Esophagus muscularis mucosa (tissue), 4 donors: Measurements from ENCODE around the gene SV2C. TPM values are rescaled to one million over a fixed set of nuclear protein-coding genes. Genes with fewer than 3 reads are reported as not detected.

Source experiments
- DNase-seq: peaks from one replicate; pipeline ENCODE4 v3.0.0-alpha.2; 2017; ENCODE audit errors: extremely low spot score
- H3K27ac ChIP-seq, 4 donors: fragments of 200-600 bp; sonication (generic); replicated peaks in 1 of 4; 1 replicate in 3 of 4; 2 replicates in 1 of 4; pipeline ENCODE4 v1.5.1; 2016 to 2019; ENCODE audit warnings: mild to moderate bottlenecking in 1 of 4
- H3K27me3 ChIP-seq, 4 donors: fragments of 200-600 bp; sonication (generic); one replicate each; pipeline versions ENCODE4 v1.5.1 to v1.6.0; 2016 to 2019
- H3K36me3 ChIP-seq, 4 donors: fragments of 200-600 bp; sonication (generic); one replicate each; pipeline ENCODE4 v1.5.1; 2016 to 2019
- H3K4me1 ChIP-seq, 4 donors: fragments of 200-600 bp; sonication (generic); one replicate each; pipeline ENCODE4 v1.5.1; 2016 to 2019
- H3K4me3 ChIP-seq, 4 donors: fragments of 200-600 bp; sonication (generic); 1 replicate in 2 of 4; 2 replicates in 2 of 4; pipeline ENCODE4 v1.5.1; 2016 to 2019; ENCODE audit warnings: mild to moderate bottlenecking in 4 of 4, moderate library complexity in 1 of 4
- H3K9me3 ChIP-seq, 4 donors: fragments of 200-600 bp; sonication (generic); 1 replicate in 3 of 4; 2 replicates in 1 of 4; pipeline ENCODE4 v1.5.1; 2016 to 2019
- CTCF ChIP-seq, 3 experiments: fragments of 200-600 bp in 2 of 3; fragments of 450-650 bp in 1 of 3; sonication (generic) in 2 of 3; IDR thresholded peaks; one replicate each; pipeline ENCODE4 v1.5.1; 2017 to 2019; ENCODE audit warnings: antibody characterized with exemption in 3 of 3, mild to moderate bottlenecking in 2 of 3, moderate library complexity in 1 of 3
- EP300 ChIP-seq: sonication (generic); formaldehyde crosslinking; IDR thresholded peaks from one replicate; pipeline ENCODE4 v1.6.1; 2017; ENCODE audit warnings: antibody characterized with exemption
- POLR2A ChIP-seq: fragments of 450-650 bp; IDR thresholded peaks from one replicate; pipeline ENCODE4 v1.6.1; 2017; ENCODE audit warnings: antibody characterized with exemption, moderate library complexity, mild to moderate bottlenecking, low read depth
- POLR2AphosphoS5 ChIP-seq, 2 donors: sonication (generic); formaldehyde crosslinking; IDR thresholded peaks; one replicate each; pipeline ENCODE4 v1.6.1; 2017; ENCODE audit warnings: antibody characterized with exemption in 2 of 2
- WGBS: methylation state at CpG from one replicate; pipeline ENCODE4 v1.1.5; 2018; 5-methylcytosine and 5-hydroxymethylcytosine counted together
- intact Hi-C: fragments of 100-400 bp; cut with DNase I; formaldehyde crosslinking; loops from one replicate; pipeline ENCODE4 v1.15.1; 2023
- total RNA-seq, 4 donors: library from RNA; depleted of rRNA; stranded (reverse); fragments of >200 nt; gene quantifications; one replicate each; pipeline versions ENCODE4 v1.1.0 to v1.2.1, GENCODE V29; 2016

SV2C gene
- total RNA-seq, 4 donors from 2014 or later: 0.23 to 0.99 (median 0.47) TPM

GRCh38 chr5:76280494-76280893 lies 197.3 kb downstream of the SV2C start:
- TF ChIP-seq POLR2A: no peak
- TF ChIP-seq CTCF (IDR thresholded peaks at IDR 0.05): no peak
- TF ChIP-seq POLR2AphosphoS5 (IDR thresholded peaks at IDR 0.05): no peak
- TF ChIP-seq EP300: no peak
- Histone ChIP-seq H3K4me3 (no peak overlapping the region), H3K9me3 (no peaks in the 10 kb centered on the region), H3K4me1 (no peaks in the 10 kb centered on the region), H3K27ac (no peak overlapping the region), H3K36me3 (no peaks in the 10 kb centered on the region), H3K27me3 (no peaks in the 10 kb centered on the region)
- WGBS: 95% methylated on average over 4 of the region's 14 CpGs
- no peak for DNase-seq
- intact Hi-C loops: no loop called here

GRCh38 chr5:76283670-76284069 lies 200.5 kb downstream of the SV2C start:
- Histone ChIP-seq H3K4me3 (no peak overlapping the region), H3K27ac (no peak overlapping the region), H3K9me3 (no peaks in the 10 kb centered on the region), H3K27me3 (no peaks in the 10 kb centered on the region), H3K4me1 (no peaks in the 10 kb centered on the region), H3K36me3 (no peaks in the 10 kb centered on the region)
- intact Hi-C loops: no loop called here
- TF ChIP-seq POLR2A (no peak), EP300 (no peak), POLR2AphosphoS5 (IDR thresholded peaks at IDR 0.05) (no peak), CTCF (IDR thresholded peaks at IDR 0.05) (no peak)
- DNase-seq: no peak

GRCh38 chr5:76289692-76290091 lies 206.5 kb downstream of the SV2C start:
- no peak for DNase-seq
- Histone ChIP-seq H3K36me3 (no peaks in the 10 kb centered on the region), H3K4me3 (no peak overlapping the region), H3K27ac (no peak overlapping the region), H3K4me1 (no peaks in the 10 kb centered on the region), H3K9me3 (no peaks in the 10 kb centered on the region), H3K27me3 (no peaks in the 10 kb centered on the region)
- no peak for TF ChIP-seq POLR2AphosphoS5 (IDR thresholded peaks at IDR 0.05)
- no peak for TF ChIP-seq POLR2A
- no peak for TF ChIP-seq CTCF (IDR thresholded peaks at IDR 0.05)
- no peak for TF ChIP-seq EP300
- intact Hi-C loops: no loop called here
- WGBS: 93% methylated on average over 6 of the region's 6 CpGs

GRCh38 chr5:76290321-76290757 lies 207.2 kb downstream of the SV2C start:
- H3K27me3 ChIP-seq: no peaks in the 10 kb centered on the region
- 90% methylated on average over 3 of the region's 3 CpGs for WGBS
- H3K4me1 ChIP-seq: no peaks in the 10 kb centered on the region
- DNase-seq: no peak
- H3K36me3 ChIP-seq: no peaks in the 10 kb centered on the region
- intact Hi-C loops: no loop called here
- H3K4me3 ChIP-seq: no peak overlapping the region
- no peak overlapping the region for H3K27ac ChIP-seq
- no peak for TF ChIP-seq POLR2A
- no peak for TF ChIP-seq EP300
- no peak for TF ChIP-seq POLR2AphosphoS5 (IDR thresholded peaks at IDR 0.05)
- TF ChIP-seq CTCF (IDR thresholded peaks at IDR 0.05): no peak
- H3K9me3 ChIP-seq: no peaks in the 10 kb centered on the region

GRCh38 chr5:76291305-76292077 lies 208.3 kb downstream of the SV2C start:
- no peak overlapping the region for H3K4me3 ChIP-seq
- 84% methylated on average over 8 of the region's 8 CpGs for WGBS
- H3K27me3 ChIP-seq: no peaks in the 10 kb centered on the region
- H3K9me3 ChIP-seq: no peaks in the 10 kb centered on the region
- intact Hi-C loops: no loop called here
- no peaks in the 10 kb centered on the region for H3K36me3 ChIP-seq
- no peak for DNase-seq
- no peak for TF ChIP-seq EP300
- TF ChIP-seq POLR2A: no peak
- TF ChIP-seq POLR2AphosphoS5 (IDR thresholded peaks at IDR 0.05): no peak
- no peak for TF ChIP-seq CTCF (IDR thresholded peaks at IDR 0.05)
- no peaks in the 10 kb centered on the region for H3K4me1 ChIP-seq
- no peak overlapping the region for H3K27ac ChIP-seq
